Right ventricle myocardium superior (tissue), 1 donor: ENCODE measurements around the gene PHLDB2. TPM values are rescaled to one million over a fixed set of nuclear protein-coding genes. Genes with fewer than 3 reads are reported as not detected.

ENCODE experiments used
- total RNA-seq: library from RNA; stranded (reverse); fragmentation: NEBNext Ultra II Directional; extraction: Animal tissue kit (Norgen Biotek cat#: 25700); gene quantifications from one replicate; pipeline ENCODE4 v1.2.1, GENCODE V29; 2021
- donor health status: DM: no; HTN: yes; CAD: no; lungs with severe emphysema.

The PHLDB2 gene
- total RNA-seq, 1 donor from 2014 or later, result 122 TPM

Other genes starting within 250 kb of the PHLDB2 start
- 3.4 TPM for gene PLCXD2, start 184.6 kb upstream of the PHLDB2 start, total RNA-seq
- 59.0 TPM for gene ABHD10, start 119.8 kb downstream of the PHLDB2 start, total RNA-seq
- gene TAGLN3, start 139.7 kb downstream of the PHLDB2 start, total RNA-seq, result not detected
- gene TMPRSS7, start 175.5 kb downstream of the PHLDB2 start, total RNA-seq, result not detected
- 2.5 TPM for gene C3orf52, start 227.1 kb downstream of the PHLDB2 start, total RNA-seq